GM13976 (cell line): ENCODE data around the gene SLIT1.

Experiments used
- DNase-seq: peaks from one replicate; pipeline ENCODE4 v3.0.0; 2012; ENCODE audit warnings: low spot score
- in situ Hi-C: fragments of 300-500 bp; cut with MboI; formaldehyde crosslinking; loops from one replicate; pipeline ENCODE4 v1.12.0; 2022; ENCODE audit warnings: low sequenced_read_pairs, mixed read lengths, inconsistent platforms; ENCODE audit not compliant: unreplicated experiment
- TF ChIP-seq, protein P1 (sequence below): IDR thresholded peaks from 2 replicates; pipeline ENCODE4 v1.5.1; 2012; ENCODE audit warnings: borderline replicate concordance, mild to moderate bottlenecking; ENCODE audit not compliant: insufficient read depth; ENCODE audit errors: extremely low read depth, missing control alignments, control extremely low read depth

The SLIT1 gene

DNA sequence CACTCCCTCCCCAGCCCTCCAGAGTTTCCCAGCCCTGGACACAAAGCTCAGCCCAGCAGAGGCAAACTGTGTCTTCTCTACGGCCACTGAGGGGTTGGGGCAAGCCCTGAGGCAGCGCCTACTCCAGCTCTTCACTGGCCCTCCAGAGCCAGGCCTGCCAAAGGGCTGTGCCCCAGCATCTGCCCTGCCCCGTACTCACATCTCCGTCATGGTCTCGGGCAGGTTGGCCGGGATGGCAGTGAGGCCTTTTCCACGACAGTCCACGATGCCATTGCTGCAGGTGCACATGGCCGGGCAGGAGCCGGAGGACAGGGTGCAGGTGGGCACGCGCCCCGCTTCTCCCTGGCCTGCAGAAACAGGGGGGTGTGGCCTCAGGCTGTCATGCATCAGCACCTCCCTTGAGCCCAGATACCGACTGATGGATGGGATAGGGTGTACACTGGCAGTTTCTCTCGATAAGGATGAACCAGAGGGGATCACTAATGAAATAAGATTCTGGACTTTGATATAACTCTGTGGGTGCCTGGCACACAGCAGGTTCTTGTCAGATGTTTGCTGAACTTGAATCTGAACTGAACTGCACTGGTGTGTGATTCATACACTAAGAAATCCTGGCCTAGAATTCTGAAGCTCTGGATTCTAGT lies 125.2 kb downstream of the SLIT1 start:
- in situ Hi-C loops, result no loop called here
- TF ChIP-seq, protein P1, sequence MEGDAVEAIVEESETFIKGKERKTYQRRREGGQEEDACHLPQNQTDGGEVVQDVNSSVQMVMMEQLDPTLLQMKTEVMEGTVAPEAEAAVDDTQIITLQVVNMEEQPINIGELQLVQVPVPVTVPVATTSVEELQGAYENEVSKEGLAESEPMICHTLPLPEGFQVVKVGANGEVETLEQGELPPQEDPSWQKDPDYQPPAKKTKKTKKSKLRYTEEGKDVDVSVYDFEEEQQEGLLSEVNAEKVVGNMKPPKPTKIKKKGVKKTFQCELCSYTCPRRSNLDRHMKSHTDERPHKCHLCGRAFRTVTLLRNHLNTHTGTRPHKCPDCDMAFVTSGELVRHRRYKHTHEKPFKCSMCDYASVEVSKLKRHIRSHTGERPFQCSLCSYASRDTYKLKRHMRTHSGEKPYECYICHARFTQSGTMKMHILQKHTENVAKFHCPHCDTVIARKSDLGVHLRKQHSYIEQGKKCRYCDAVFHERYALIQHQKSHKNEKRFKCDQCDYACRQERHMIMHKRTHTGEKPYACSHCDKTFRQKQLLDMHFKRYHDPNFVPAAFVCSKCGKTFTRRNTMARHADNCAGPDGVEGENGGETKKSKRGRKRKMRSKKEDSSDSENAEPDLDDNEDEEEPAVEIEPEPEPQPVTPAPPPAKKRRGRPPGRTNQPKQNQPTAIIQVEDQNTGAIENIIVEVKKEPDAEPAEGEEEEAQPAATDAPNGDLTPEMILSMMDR, result no peak
- no peak for DNase-seq

DNA sequence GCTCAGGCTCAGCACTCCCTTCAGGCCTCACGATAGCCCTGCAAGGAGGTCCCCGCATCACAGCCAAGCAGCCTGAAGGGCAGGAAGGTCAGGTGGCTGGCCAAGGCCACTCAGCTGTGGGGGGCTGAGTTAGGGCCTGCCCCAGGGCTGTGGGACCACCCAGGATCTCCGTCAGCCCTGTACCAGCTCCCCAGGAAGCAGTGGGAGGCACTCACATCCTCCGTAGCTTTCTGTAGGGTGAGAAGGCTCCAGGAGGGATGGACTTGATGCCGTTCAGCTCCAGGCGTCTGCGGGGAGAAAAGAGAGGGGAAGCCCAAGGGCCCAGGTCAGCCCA lies 125.9 kb downstream of the SLIT1 start:
- TF ChIP-seq, protein P1, result no peak
- no peak for DNase-seq
- in situ Hi-C loops, result no loop called here

DNA sequence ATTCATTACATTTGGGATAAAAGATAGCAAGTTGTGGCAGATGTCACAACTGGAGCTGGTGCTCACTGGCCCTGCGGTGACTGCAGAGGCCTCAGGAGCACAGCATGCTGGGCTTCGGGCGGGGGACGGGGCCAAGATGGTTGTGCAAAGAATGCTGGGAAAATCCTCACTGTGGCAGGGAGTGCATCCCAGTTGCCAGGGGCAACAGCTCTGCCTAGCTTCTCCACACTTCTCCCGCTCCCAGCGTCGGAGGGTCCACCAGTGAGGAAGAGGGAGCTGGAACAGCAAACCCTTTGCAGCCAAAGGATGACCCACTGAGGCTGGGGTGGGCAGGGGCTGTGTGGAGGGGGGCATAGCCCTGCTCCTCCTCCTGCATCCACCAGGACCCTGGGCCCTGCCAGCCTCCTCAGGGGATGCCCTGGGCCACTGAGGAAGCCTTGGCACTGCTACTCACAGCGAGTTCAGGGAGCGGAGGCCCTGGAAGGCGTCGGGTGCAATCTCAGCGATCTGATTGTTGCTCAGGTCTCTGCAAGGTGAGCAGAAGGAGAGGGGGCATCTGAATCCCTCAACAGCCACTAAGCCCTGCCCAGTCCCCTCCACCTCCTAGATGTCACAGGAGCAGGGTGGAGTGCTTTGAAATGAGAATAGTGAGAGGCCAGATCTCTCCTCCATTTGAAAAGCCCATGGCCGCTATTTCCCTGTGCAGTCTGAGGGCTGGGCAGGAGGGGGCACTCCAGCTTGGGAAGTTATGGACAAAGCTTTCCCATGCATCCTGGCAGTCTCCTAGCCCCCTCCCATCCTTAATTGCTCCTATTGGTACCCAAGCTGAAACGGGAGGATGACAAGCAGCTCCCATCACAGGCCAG lies 126.5 kb downstream of the SLIT1 start:
- in situ Hi-C loops, result no loop called here
- TF ChIP-seq, protein P1, result no peak
- no peak for DNase-seq

DNA sequence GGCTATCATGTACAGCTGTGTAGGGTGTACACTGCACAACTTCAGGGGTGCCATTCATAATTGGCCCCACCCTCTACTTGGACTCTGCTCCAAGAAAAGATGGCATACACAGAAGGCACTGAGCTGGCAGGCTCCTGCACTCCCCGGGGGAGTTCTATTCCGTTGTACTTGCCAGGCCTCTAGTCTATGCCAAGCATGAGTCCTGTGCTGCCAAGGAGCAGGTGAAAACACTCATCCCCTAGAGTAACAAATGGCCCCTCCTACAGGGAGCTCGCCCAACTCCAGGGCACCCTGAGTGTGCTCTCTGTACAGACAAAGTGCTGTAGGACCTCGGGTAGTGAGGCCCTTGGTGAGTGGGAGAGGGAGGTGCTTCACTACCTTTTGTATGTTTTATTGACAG lies 127.2 kb downstream of the SLIT1 start:
- in situ Hi-C loops, result no loop called here
- DNase-seq, result no peak
- TF ChIP-seq, protein P1, result no peak

DNA sequence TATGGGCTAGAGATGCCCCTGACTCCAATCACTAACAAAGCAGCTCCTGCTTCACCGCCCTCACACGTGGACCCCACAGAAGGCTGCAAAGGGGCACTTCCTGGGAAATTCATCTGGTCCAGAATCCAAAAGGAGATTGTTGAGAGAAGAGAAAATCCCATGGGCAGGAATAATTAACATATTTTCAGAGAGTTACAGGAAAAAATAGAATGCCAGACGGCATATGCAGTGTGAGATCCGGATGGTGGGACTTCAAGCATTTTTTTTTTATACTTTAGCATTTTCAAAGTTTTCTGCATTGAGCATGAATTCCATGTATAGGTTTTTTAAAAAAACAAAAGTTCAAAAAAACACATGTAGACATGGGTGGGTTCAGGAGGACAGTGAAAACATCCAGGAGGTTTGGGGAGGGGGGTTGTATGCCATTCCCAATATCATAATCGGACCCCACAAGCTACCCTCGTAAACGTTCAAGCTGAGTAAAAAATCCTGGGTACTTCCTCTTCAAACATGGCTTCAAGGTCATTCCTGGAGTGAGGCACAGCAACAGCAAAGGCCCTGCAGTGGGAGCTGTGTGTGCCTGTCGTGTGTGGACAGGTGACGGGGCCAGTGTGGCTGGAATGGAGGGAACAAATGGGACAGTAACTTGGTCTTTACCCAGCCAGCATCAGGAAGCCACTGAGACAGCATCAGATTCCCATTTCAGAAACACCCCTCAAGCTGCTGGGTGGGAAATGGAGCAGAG lies 128.1 kb downstream of the SLIT1 start:
- TF ChIP-seq, protein P1, result no peak
- in situ Hi-C loops, result no loop called here
- no peak for DNase-seq

DNA sequence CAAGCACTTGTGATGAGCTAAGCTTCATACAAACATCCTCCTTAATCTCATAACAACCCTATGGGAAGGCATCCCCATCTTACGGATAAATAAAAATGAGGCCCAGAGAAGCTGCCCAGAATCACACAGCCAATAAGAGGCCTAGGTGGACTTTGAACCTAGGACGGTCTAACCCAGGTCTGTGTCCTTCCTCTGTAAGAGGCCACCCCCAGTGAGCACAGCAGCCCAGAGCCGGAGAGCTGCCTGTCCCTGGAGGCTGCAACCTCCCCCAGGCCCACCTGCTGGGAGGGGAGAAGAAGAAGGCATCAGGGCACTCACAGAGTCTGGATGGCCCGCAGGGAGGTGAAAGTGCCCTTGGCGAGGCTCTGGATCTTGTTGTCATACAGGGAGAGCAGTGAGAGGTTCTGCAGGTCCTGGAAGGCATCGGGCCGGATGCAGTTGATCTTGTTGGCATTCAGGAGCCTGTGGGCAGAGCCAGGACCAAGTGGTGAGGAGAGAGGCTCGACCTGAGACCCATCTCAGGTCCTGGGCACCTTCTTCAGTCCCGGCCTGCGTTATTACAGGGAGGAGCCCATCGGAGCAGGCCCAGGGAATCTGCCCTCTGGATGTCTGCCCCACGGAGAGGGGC lies 129.6 kb downstream of the SLIT1 start:
- DNase-seq, result no peak
- in situ Hi-C loops, result no loop called here

More for the DNA sequence above, 129.6 kb downstream of the SLIT1 start:
- TF ChIP-seq, protein P1, result no peak
